H54 (cell line): ENCODE results near the gene CCDC69.

ENCODE experiments used
- DNase-seq: peaks from one replicate; pipeline ENCODE4 v3.0.0; 2011; ENCODE audit warnings: low spot score, mixed read lengths; ENCODE audit not compliant: insufficient read length
- FAIRE-seq: peaks from 3 replicates; lab custom pipeline; 2011; peaks lifted over from hg19 to GRCh38; lab: Jason Lieb, UNC
- POLR2A ChIP-seq: IDR thresholded peaks from 2 replicates; pipeline ENCODE4 v1.6.1; 2011; ENCODE audit warnings: low read depth, mild to moderate bottlenecking, low read length

Gene CCDC69

DNA sequence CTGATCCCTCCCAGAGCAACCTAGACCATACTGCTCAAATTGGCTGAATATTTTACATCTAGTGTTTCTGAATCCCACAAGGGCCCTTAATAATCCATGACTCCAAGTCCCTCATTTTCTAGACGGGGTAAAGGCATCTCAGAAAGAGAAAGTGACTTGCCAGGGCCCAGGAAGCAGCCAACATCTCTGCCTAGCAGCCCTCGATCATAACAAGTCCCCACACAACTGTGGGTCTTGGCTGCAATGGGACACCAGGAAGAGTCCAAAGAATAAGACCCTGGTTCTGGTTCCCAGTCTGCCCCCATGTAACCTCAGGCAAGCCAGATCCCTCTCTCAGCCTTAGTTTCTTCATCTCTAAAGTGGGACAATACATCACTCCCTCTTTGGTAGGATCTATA is 72.6 kb downstream of the CCDC69 start:
- no peak for TF ChIP-seq POLR2A
- DNase-seq, result no peak
- FAIRE-seq, result no peak

GRCh38 chr5:151150471-151151262 is 73.2 kb downstream of the CCDC69 start:
- FAIRE-seq (no peak), DNase-seq (no peak)

GRCh38 chr5:151148583-151148982 is 75.3 kb downstream of the CCDC69 start:
- DNase-seq, result no peak
- no peak for TF ChIP-seq POLR2A
- FAIRE-seq, result no peak

More at GRCh38 chr5:151150471-151151262, 73.2 kb downstream of the CCDC69 start:
- TF ChIP-seq POLR2A, result no peak

- no peak for DNase-seq
- no peak for FAIRE-seq
- no peak for TF ChIP-seq POLR2A
These were observed 76.9 kb downstream of the CCDC69 start for GRCh38 chr5:151147033-151147432.

GRCh38 chr5:151146061-151146460 is 77.8 kb downstream of the CCDC69 start:
- DNase-seq, result no peak
- FAIRE-seq, result no peak
- no peak for TF ChIP-seq POLR2A

- FAIRE-seq, result no peak
- DNase-seq, result no peak
- TF ChIP-seq POLR2A, result no peak
These were observed 79.0 kb downstream of the CCDC69 start for GRCh38 chr5:151144922-151145321.

- no peak for DNase-seq
- no peak for FAIRE-seq
- TF ChIP-seq POLR2A, result no peak
These were observed 79.6 kb downstream of the CCDC69 start for GRCh38 chr5:151144275-151144674.

DNA sequence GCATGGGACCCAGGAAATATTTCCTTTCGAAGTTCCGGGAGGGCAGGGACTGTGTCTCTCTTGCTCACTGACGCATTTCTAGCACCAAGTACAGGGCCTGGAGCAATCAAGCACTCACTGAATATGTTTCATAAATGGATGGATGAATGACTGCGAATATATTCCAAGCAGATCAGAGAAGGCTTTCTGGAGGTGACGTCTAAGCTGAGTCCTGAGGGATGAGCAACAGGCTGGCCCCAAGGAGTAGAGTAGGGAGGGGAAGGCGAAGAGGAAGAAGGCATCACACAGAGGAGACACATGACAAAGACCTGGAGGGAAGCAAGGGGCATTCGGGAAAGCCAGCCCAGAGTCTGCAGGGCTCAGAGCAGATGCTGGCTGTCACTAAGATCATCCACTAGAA is 80.2 kb downstream of the CCDC69 start:
- FAIRE-seq, result no peak
- no peak for DNase-seq
- no peak for TF ChIP-seq POLR2A

DNA sequence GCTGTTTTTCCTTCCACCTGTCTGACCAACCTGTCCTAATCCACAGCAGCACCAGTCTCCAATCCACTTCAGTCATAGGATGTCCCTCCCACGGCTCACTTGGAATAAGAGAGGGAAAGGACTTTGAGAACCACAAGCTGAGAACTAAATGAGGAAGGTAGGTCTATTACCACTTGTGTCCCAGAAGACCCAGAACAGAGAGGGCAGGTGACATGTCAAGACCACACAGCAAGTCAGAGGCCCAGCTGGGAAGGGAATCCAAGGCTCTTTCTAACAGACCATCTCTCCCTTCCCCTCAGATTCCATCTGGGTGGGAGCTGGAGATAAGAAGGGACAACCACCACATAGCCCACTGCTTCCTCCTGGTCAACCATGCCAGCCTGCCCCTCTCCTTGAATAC is 81.0 kb downstream of the CCDC69 start:
- no peak for DNase-seq
- no peak for TF ChIP-seq POLR2A
- no peak for FAIRE-seq

DNA sequence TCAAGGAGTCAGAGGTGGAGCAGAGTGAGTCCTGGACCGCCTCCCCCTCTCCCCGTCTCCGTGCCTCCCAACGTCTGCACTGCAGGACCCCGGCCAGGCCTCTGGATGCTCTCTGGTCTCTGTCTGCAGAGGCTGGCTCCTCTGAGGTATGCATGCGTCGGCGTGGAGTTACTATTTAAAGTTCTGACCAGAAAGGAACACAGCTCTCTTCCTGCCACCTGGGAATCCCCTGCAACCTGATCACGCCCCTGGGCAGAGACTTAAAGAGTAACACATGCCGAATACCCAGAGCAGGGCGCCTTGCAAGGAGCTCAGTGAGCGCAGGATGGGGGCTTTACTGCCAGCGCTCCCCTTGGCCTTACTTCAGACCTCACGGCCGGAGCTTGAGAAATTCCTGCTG is 82.4 kb downstream of the CCDC69 start:
- TF ChIP-seq POLR2A, result no peak
- no peak for DNase-seq
- FAIRE-seq, result no peak

DNA sequence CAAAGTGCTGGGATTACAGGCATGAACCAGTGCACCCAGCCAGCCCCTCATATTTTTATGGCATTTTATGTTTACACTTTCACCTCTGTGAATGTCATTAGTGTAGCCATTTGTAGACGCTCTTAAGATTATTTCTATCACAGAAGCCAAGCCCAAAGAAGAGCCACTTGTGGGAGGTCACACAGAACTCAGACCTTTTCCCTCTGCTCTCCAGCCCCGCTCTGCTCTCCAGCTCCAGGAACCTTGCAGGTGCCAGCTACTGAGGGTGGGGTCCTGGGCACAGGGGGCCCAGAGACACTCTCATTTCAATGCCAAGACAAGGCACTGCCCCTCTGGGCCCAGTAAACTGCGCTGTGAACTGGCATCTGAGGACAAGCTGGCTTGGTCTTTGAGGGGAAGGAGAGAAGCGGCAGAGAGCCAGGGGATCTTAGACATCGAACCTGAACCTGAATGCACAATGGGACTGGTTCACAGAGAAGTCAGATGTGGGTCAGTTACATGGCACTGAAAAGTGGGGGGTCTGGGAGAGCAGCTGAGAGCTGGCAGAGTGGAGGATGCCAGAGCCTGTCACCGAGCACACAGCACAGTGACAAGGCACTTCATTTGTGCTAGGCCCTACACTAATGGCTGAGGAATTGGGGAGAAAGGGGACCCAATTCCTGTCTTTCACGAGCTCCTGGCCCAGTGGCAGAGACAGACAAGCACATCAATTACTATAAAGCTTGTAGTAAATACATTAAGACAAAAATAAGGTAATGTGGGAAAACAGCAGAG is 83.0 kb downstream of the CCDC69 start:
- DNase-seq (no peak), FAIRE-seq (no peak)
- TF ChIP-seq POLR2A, result no peak

GRCh38 chr5:151139646-151140045 is 84.2 kb downstream of the CCDC69 start:
- no peak for FAIRE-seq
- no peak for TF ChIP-seq POLR2A
- no peak for DNase-seq

DNA sequence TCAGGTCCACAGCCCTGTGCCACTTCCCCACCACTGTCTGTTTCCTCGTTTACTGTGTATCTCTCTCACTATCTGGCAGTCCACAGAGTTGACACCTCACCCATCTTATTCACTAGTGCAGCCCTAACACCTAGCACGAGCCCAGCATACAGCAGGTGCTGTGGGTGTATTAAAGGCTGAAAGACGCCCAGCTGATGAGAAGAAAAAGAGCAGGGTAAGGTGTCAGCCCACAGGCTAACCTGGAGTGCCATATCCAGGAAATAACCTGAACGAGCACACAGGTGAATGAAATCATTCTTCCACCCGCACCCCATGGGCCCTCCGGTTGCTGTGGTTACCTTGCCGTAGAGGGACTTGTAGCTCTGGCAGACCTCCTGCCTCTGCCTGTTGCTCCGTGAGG is 84.9 kb downstream of the CCDC69 start:
- no peak for TF ChIP-seq POLR2A
- no peak for DNase-seq
- no peak for FAIRE-seq

GRCh38 chr5:151138114-151138513 is 85.8 kb downstream of the CCDC69 start:
- no peak for FAIRE-seq
- TF ChIP-seq POLR2A, result no peak
- DNase-seq, result no peak
